Mesenchymal stem cell (in vitro differentiated cells and primary cell): ENCODE results near the gene HSCB.

Source experiments
- DNase-seq: peaks from one replicate; pipeline ENCODE4 v3.0.0-alpha.2; 2013
- H2AFZ ChIP-seq: one replicate; pipeline ENCODE4 v1.6.1; 2013; ENCODE audit warnings: low read depth, mild to moderate bottlenecking, control low read depth, inconsistent platforms, low read length, moderate library complexity
- H2AK5ac ChIP-seq: 2 replicates; pipeline ENCODE4 v1.6.1; 2013; ENCODE audit warnings: low read length, moderate library complexity, mild to moderate bottlenecking, inconsistent platforms; ENCODE audit not compliant: severe bottlenecking
- H2BK120ac ChIP-seq: one replicate; pipeline ENCODE4 v1.6.1; 2013; ENCODE audit warnings: low read depth, mild to moderate bottlenecking, inconsistent platforms, low read length, moderate library complexity
- H2BK12ac ChIP-seq, 2 experiments: one replicate each; pipeline ENCODE4 v1.6.1; 2013; ENCODE audit warnings: inconsistent platforms in 2 of 2, low read length in 2 of 2, mild to moderate bottlenecking in 2 of 2, moderate library complexity in 2 of 2, control low read depth in 1 of 2
- H2BK15ac ChIP-seq: one replicate; pipeline ENCODE4 v1.6.1; 2013; ENCODE audit warnings: mild to moderate bottlenecking, low read depth, inconsistent platforms; ENCODE audit not compliant: poor library complexity, severe bottlenecking
- H2BK5ac ChIP-seq: 2 replicates; pipeline ENCODE4 v1.6.1; 2013; ENCODE audit warnings: low read depth, mild to moderate bottlenecking, low read length, control low read depth, inconsistent platforms; ENCODE audit not compliant: poor library complexity, severe bottlenecking
- H3K14ac ChIP-seq, 2 experiments: one replicate each; pipeline ENCODE4 v1.6.1; 2013; ENCODE audit warnings: inconsistent platforms in 2 of 2, low read length in 2 of 2, control low read depth in 1 of 2, mild to moderate bottlenecking in 1 of 2, moderate library complexity in 1 of 2
- H3K18ac ChIP-seq, 2 experiments: one replicate each; pipeline ENCODE4 v1.6.1; 2013; ENCODE audit warnings: inconsistent platforms in 2 of 2, low read length in 2 of 2, control low read depth in 1 of 2, low read depth in 1 of 2, mild to moderate bottlenecking in 1 of 2
- H3K23ac ChIP-seq, 2 experiments: one replicate each; pipeline ENCODE4 v1.6.1; 2013; ENCODE audit warnings: inconsistent platforms in 2 of 2, low read length in 2 of 2, mild to moderate bottlenecking in 2 of 2, moderate library complexity in 2 of 2, control low read depth in 1 of 2
- H3K27ac ChIP-seq: 2 replicates; pipeline ENCODE4 v1.5.1; 2013; ENCODE audit warnings: mild to moderate bottlenecking, moderate library complexity, low read length, control low read depth, inconsistent platforms; ENCODE audit not compliant: poor library complexity, severe bottlenecking
- H3K27me3 ChIP-seq, 2 experiments: 2 replicates each; pipeline versions ENCODE4 v1.6.1 to v1.7.0; 2013; ENCODE audit warnings: low read length in 2 of 2, mild to moderate bottlenecking in 2 of 2, moderate library complexity in 2 of 2, control low read depth in 1 of 2, inconsistent platforms in 1 of 2; ENCODE audit not compliant: control insufficient read depth in 1 of 2, insufficient read depth in 1 of 2
- H3K36me3 ChIP-seq, 2 experiments: 2 replicates each; pipeline versions ENCODE4 v1.6.1 to v1.7.0; 2013; ENCODE audit warnings: low read length in 2 of 2, control low read depth in 1 of 2, inconsistent platforms in 1 of 2, low read depth in 1 of 2, mild to moderate bottlenecking in 1 of 2; ENCODE audit not compliant: insufficient read depth in 2 of 2, control insufficient read depth in 1 of 2
- H3K4ac ChIP-seq, 2 experiments: one replicate each; pipeline ENCODE4 v1.6.1; 2013; ENCODE audit warnings: inconsistent platforms in 2 of 2, low read length in 2 of 2, mild to moderate bottlenecking in 2 of 2, moderate library complexity in 2 of 2, control low read depth in 1 of 2, low read depth in 1 of 2
- H3K4me1 ChIP-seq: 2 replicates; pipeline ENCODE4 v1.6.1; 2013; ENCODE audit warnings: low read depth, low read length, control low read depth; ENCODE audit not compliant: control insufficient read depth, insufficient read depth
- H3K4me2 ChIP-seq: 2 replicates; pipeline ENCODE4 v1.6.1; 2013; ENCODE audit warnings: low read length, mild to moderate bottlenecking, inconsistent platforms; ENCODE audit not compliant: poor library complexity, severe bottlenecking
- H3K4me3 ChIP-seq, 2 experiments: 2 replicates each; pipeline versions ENCODE4 v1.5.1 to v1.7.0; 2013; ENCODE audit warnings: low read length in 2 of 2, mild to moderate bottlenecking in 2 of 2, control low read depth in 1 of 2, low read depth in 1 of 2; ENCODE audit not compliant: insufficient read depth in 1 of 2
- H3K79me1 ChIP-seq: replicated peaks from 2 replicates; pipeline ENCODE4 v1.6.1; 2013; ENCODE audit warnings: mild to moderate bottlenecking, control low read depth, low read length, inconsistent platforms; ENCODE audit not compliant: poor library complexity, severe bottlenecking
- H3K9ac ChIP-seq: 2 replicates; pipeline ENCODE4 v1.7.0; 2013; ENCODE audit warnings: mild to moderate bottlenecking, low read length, moderate library complexity
- H3K9me3 ChIP-seq: 2 replicates; pipeline ENCODE4 v1.7.0; 2013; ENCODE audit warnings: mild to moderate bottlenecking, low read length; ENCODE audit not compliant: control insufficient read depth
- H4K8ac ChIP-seq: one replicate; pipeline ENCODE4 v1.6.1; 2013; ENCODE audit warnings: inconsistent platforms, mild to moderate bottlenecking, low read length, moderate library complexity
- H4K91ac ChIP-seq: one replicate; pipeline ENCODE4 v1.6.1; 2013; ENCODE audit warnings: mild to moderate bottlenecking, low read length, inconsistent platforms
- WGBS: methylation state at CpG from one replicate; pipeline ENCODE4 v1.1.7; 2013; ENCODE audit warnings: mixed read lengths; 5-methylcytosine and 5-hydroxymethylcytosine counted together

HSCB gene

GRCh38 chr22:28711341-28711740 is 30.5 kb upstream of the HSCB start:
- no peak overlapping the region for H2BK120ac ChIP-seq
- WGBS = no CpG with 5 or more reads among the region's 2 CpGs
- peaks cover 6% of the 10 kb centered on the region for H3K4me1 ChIP-seq
- no peak overlapping the region for H2AK5ac ChIP-seq
- no peaks in the 10 kb centered on the region for H3K27me3 ChIP-seq
- no peak overlapping the region for H2BK15ac ChIP-seq
- H3K4me3 ChIP-seq = peak overlapping the region in 1 of 2 experiments; percentile 67
- no peak overlapping the region for H3K18ac ChIP-seq
- no peaks in the 10 kb centered on the region for H3K9me3 ChIP-seq
- no peak overlapping the region for H4K8ac ChIP-seq
- H4K91ac ChIP-seq = no peak overlapping the region
- H3K79me1 ChIP-seq = peaks cover 3% of the 10 kb centered on the region
- no peak overlapping the region for H3K27ac ChIP-seq
- H3K14ac ChIP-seq = no peak overlapping the region
- H3K9ac ChIP-seq = peak overlapping the region; percentile 93
- H3K23ac ChIP-seq = no peak overlapping the region
- no peak overlapping the region for H2AFZ ChIP-seq
- no peak overlapping the region for H3K4me2 ChIP-seq
- H3K36me3 ChIP-seq = peaks cover 0 to 11% of the 10 kb centered on the region in 2 experiments
- no peak overlapping the region for H2BK12ac ChIP-seq
- no peak for DNase-seq
- H3K4ac ChIP-seq = no peak overlapping the region
- no peak overlapping the region for H2BK5ac ChIP-seq

- Histone ChIP-seq H3K23ac (no peak overlapping the region), H3K4me3 (peak overlapping the region in 1 of 2 experiments; percentile 67), H3K27me3 (no peaks in the 10 kb centered on the region), H2AK5ac (peak overlapping the region; percentile 87), H3K4ac (peak overlapping the region in 1 of 2 experiments; percentile 35), H3K14ac (no peak overlapping the region), H4K8ac (no peak overlapping the region), H4K91ac (no peak overlapping the region), H2BK12ac (peak overlapping the region in 1 of 2 experiments; percentile 54), H3K36me3 (peaks cover 0 to 4% of the 10 kb centered on the region in 2 experiments), H2BK120ac (peak overlapping the region; percentile 5), H3K9ac (peak overlapping the region; percentile 93), H2BK5ac (peak overlapping the region; percentile 31), H3K79me1 (peaks cover 3% of the 10 kb centered on the region), H3K4me1 (peaks cover 4% of the 10 kb centered on the region), H2BK15ac (no peak overlapping the region), H2AFZ (no peak overlapping the region), H3K27ac (peak overlapping the region; percentile 91), H3K4me2 (peak overlapping the region; percentile 34), H3K18ac (peak overlapping the region in 1 of 2 experiments; percentile 43), H3K9me3 (no peaks in the 10 kb centered on the region)
- WGBS = 13% methylated on average over 2 of the region's 6 CpGs
- DNase-seq = peak; percentile 98
These were observed 29.7 kb upstream of the HSCB start for GRCh38 chr22:28711820-28712777.

- Histone ChIP-seq H3K4me3 (no peak overlapping the region), H2BK5ac (no peak overlapping the region), H3K79me1 (peaks cover 3% of the 10 kb centered on the region), H3K9me3 (no peaks in the 10 kb centered on the region), H3K4me1 (peaks cover 4% of the 10 kb centered on the region), H3K18ac (no peak overlapping the region), H4K8ac (no peak overlapping the region), H3K23ac (no peak overlapping the region), H4K91ac (no peak overlapping the region), H3K4me2 (no peak overlapping the region), H2BK120ac (no peak overlapping the region), H2AFZ (no peak overlapping the region), H2BK12ac (no peak overlapping the region), H3K27ac (no peak overlapping the region), H2AK5ac (no peak overlapping the region), H3K4ac (no peak overlapping the region), H3K9ac (no peak overlapping the region), H2BK15ac (no peak overlapping the region), H3K14ac (no peak overlapping the region), H3K27me3 (no peaks in the 10 kb centered on the region), H3K36me3 (peaks cover 0 to 6% of the 10 kb centered on the region in 2 experiments)
- 100% methylated on average over 1 of the region's 2 CpGs for WGBS
- DNase-seq = no peak
These were observed 27.7 kb upstream of the HSCB start for GRCh38 chr22:28714043-28714628.

GRCh38 chr22:28715611-28716010 is 26.2 kb upstream of the HSCB start:
- H3K4me1 ChIP-seq = peaks cover 4% of the 10 kb centered on the region

More at GRCh38 chr22:28715611-28716010, 26.2 kb upstream of the HSCB start:
- Histone ChIP-seq H4K8ac (no peak overlapping the region), H3K14ac (no peak overlapping the region), H3K4ac (no peak overlapping the region), H3K27me3 (no peaks in the 10 kb centered on the region), H2AFZ (no peak overlapping the region), H2BK15ac (no peak overlapping the region), H3K4me2 (no peak overlapping the region), H3K9me3 (no peaks in the 10 kb centered on the region), H3K23ac (no peak overlapping the region), H3K36me3 (peaks cover 0 to 10% of the 10 kb centered on the region in 2 experiments), H4K91ac (no peak overlapping the region), H2BK5ac (no peak overlapping the region), H3K27ac (no peak overlapping the region), H3K79me1 (peaks cover 3% of the 10 kb centered on the region), H3K9ac (no peak overlapping the region), H2BK12ac (no peak overlapping the region), H3K18ac (no peak overlapping the region), H2AK5ac (no peak overlapping the region), H3K4me3 (no peak overlapping the region), H2BK120ac (no peak overlapping the region)
- DNase-seq = no peak
- 89% methylated on average over 6 of the region's 7 CpGs for WGBS
